Cardiac fibroblast (primary cell): ENCODE measurements around the gene DENND4C.

Experiments
- DNase-seq, 2 donors: peaks; one replicate each; pipeline versions ENCODE4 v3.0.0 to v3.0.0-alpha.2; 2010; ENCODE audit warnings: low read depth in 2 of 2
- H3K4me3 ChIP-seq, 2 donors: replicated peaks in 1 of 2; 1 replicate in 1 of 2; 2 replicates in 1 of 2; pipeline ENCODE4 v1.5.1; 2011; ENCODE audit warnings: low read depth in 2 of 2, low read length in 2 of 2, mild to moderate bottlenecking in 2 of 2, moderate library complexity in 1 of 2
- TF ChIP-seq, protein P1 (sequence below): IDR thresholded peaks from one replicate; pipeline ENCODE4 v1.5.1; 2011; ENCODE audit warnings: low read depth, mild to moderate bottlenecking, low read length, inconsistent platforms

DENND4C gene

DNA sequence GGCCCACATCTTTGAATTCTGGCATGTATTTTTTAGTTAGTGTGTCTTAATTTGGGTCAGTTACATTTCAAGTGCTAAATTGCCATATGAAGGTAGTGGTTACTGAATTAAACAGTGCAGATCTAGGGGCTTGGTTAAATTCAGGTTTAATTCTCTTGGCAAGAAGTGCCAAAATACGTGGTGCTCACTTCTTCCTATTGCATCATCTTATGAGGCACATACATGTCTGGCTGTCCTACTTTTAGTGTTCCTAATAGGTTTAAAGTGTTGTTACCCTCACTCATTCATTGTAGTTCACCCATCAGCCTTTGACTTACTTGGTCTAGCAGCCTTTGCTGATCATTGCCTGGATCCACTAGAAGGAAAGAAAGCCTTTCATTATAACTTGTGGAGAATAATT is 90.0 kb downstream of the DENND4C start:
- peak; percentile 7 to 13 for DNase-seq
- H3K4me3 ChIP-seq: no peak overlapping the region
- TF ChIP-seq, protein P1, sequence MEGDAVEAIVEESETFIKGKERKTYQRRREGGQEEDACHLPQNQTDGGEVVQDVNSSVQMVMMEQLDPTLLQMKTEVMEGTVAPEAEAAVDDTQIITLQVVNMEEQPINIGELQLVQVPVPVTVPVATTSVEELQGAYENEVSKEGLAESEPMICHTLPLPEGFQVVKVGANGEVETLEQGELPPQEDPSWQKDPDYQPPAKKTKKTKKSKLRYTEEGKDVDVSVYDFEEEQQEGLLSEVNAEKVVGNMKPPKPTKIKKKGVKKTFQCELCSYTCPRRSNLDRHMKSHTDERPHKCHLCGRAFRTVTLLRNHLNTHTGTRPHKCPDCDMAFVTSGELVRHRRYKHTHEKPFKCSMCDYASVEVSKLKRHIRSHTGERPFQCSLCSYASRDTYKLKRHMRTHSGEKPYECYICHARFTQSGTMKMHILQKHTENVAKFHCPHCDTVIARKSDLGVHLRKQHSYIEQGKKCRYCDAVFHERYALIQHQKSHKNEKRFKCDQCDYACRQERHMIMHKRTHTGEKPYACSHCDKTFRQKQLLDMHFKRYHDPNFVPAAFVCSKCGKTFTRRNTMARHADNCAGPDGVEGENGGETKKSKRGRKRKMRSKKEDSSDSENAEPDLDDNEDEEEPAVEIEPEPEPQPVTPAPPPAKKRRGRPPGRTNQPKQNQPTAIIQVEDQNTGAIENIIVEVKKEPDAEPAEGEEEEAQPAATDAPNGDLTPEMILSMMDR: no peak

DNA sequence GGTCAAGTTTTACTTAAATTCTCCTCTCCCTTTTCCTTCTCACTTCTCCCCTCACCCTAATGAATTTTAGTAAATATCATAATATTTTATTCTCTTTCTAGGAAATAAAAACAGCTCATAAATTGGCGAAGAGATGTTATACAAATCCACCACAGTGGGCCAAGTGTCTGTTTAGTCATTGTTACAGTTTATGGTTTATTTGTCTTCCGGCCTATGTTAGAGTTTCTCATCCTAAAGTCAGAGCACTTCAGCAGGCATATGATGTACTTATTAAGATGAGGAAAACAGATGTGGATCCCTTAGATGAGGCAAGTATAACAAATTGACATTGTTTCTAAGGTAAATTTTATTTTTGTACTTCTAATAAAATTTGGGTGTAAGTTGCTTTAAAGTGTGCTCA is 101.4 kb downstream of the DENND4C start:
- no peak for DNase-seq
- H3K4me3 ChIP-seq: no peak overlapping the region
- TF ChIP-seq, protein P1: no peak

- TF ChIP-seq, protein P1: no peak
- H3K4me3 ChIP-seq: no peak overlapping the region
- no peak for DNase-seq
These were observed 105.7 kb downstream of the DENND4C start for GRCh38 chr9:19336166-19336565.

- H3K4me3 ChIP-seq: no peak overlapping the region
- peak; percentile 11 to 25 for DNase-seq
- TF ChIP-seq, protein P1: no peak
These were observed 112.5 kb downstream of the DENND4C start for GRCh38 chr9:19342947-19343346.

DNA sequence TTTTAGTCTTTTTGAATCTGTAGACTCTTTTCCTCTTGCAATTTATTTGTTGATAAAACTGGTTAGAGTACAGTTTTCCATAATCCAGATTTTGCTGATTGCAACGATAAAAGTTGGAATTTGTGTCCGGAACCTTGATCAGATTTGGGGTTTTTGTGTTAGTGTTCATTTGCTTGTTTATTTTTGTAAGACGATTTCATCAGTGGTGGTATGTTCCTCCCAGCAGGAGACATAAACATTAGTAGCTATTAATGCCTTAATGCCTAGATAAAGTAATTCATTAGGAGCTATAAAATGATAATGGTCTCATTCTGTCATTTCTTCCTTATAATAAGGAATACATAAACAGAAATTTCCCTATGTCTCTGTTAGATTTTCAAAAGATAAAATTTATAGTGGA is 128.2 kb downstream of the DENND4C start:
- TF ChIP-seq, protein P1: no peak
- H3K4me3 ChIP-seq: no peak overlapping the region
- DNase-seq: no peak

DNA sequence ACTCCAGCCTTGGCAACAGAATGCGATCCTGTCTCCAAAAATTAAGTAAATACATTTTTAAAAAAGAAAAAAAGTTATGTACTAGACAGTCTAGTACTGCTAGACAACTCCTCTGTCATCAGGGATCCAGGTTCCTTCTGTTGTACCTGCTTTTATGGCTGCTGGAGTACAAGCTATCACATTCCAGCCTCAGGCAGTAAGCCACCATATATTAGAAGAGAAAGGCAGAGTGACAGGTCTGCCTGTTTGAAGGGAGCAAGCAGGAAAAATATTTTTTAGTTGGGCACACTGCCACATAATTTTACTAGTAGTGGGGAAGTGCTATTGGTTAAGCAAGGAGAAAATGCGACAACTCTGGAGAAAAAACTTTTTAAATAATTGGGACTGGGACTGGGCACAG is 138.6 kb downstream of the DENND4C start:
- TF ChIP-seq, protein P1: no peak
- H3K4me3 ChIP-seq: no peak overlapping the region
- no peak for DNase-seq

- no peak overlapping the region for H3K4me3 ChIP-seq
- peak in 1 of 2 donors; percentile 16 for DNase-seq
- TF ChIP-seq, protein P1: no peak
These were observed 141.4 kb downstream of the DENND4C start for GRCh38 chr9:19371942-19372341.
